PFSK-1 (cell line): ENCODE data around the gene CHMP4A.

Experiments
- FOXP2 ChIP-seq: optimal IDR thresholded peaks from 2 replicates; pipeline ENCODE3; 2011; ENCODE audit warnings: borderline replicate concordance, control low read depth, inconsistent platforms; ENCODE audit not compliant: insufficient read depth; ENCODE audit errors: extremely low read length, extremely low read depth
- POLR2AphosphoS5 ChIP-seq: IDR thresholded peaks from 2 replicates; pipeline ENCODE4 v1.6.1; 2012; ENCODE audit warnings: low read depth, mild to moderate bottlenecking, control low read depth, low read length, moderate library complexity
- SIN3A ChIP-seq: IDR thresholded peaks from 2 replicates; pipeline ENCODE4 v1.6.1; 2012; ENCODE audit warnings: mild to moderate bottlenecking, low read length, moderate library complexity, borderline replicate concordance; ENCODE audit not compliant: insufficient read depth
- TAF1 ChIP-seq: IDR thresholded peaks from 2 replicates; pipeline ENCODE4 v1.6.1; 2012; ENCODE audit warnings: low read length, control low read depth, borderline replicate concordance; ENCODE audit not compliant: insufficient read depth
- TF ChIP-seq, protein P1 (sequence below), 2 experiments: IDR thresholded peaks; 2 replicates each; pipeline versions ENCODE4 v1.6.1 to v1.8.0; 2011 to 2012; ENCODE audit warnings: low read depth in 2 of 2, low read length in 2 of 2, control low read depth in 1 of 2, inconsistent platforms in 1 of 2, mild to moderate bottlenecking in 1 of 2, moderate library complexity in 1 of 2; ENCODE audit not compliant: insufficient read depth in 1 of 2

The CHMP4A gene

DNA sequence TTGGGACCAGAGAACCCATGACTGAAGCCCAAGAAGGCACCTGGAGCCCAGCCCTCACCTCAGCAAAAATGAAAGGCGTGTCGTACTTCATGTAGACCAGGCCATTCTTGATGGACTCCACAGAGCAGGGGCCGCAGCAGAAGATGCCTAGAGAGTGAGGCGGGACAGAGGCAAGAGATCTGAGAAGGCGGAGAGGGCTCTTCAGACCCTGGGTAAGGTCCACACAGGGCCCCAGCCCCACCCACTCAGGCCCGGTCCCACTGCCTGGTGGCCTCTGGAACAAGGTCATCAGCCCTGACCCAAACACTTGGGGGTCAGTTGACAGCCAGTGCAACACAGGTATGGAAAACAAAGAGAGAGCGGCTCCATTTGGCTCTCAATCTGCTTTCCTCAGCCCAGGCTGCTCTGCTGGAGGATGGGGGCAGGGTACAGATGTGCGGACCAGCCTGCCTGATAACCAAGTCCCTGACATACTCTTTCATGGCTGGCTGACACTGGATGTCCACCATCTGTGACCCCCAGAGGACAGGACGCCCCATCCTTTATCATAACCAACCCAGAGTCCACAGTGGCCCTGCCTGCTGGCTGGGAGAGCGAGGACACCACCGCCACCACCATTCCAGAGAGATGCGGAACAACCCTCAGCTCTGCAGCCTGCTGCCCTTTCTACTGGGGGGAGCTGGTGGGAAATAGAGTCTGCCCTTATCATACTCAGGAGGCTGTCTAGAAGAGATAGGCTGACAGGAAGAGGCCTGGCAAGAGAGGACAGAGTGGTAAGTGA lies 42.8 kb upstream of the CHMP4A start:
- TF ChIP-seq FOXP2 (no peak), POLR2AphosphoS5 (no peak), SIN3A (no peak), TAF1 (no peak)
- TF ChIP-seq, protein P1, sequence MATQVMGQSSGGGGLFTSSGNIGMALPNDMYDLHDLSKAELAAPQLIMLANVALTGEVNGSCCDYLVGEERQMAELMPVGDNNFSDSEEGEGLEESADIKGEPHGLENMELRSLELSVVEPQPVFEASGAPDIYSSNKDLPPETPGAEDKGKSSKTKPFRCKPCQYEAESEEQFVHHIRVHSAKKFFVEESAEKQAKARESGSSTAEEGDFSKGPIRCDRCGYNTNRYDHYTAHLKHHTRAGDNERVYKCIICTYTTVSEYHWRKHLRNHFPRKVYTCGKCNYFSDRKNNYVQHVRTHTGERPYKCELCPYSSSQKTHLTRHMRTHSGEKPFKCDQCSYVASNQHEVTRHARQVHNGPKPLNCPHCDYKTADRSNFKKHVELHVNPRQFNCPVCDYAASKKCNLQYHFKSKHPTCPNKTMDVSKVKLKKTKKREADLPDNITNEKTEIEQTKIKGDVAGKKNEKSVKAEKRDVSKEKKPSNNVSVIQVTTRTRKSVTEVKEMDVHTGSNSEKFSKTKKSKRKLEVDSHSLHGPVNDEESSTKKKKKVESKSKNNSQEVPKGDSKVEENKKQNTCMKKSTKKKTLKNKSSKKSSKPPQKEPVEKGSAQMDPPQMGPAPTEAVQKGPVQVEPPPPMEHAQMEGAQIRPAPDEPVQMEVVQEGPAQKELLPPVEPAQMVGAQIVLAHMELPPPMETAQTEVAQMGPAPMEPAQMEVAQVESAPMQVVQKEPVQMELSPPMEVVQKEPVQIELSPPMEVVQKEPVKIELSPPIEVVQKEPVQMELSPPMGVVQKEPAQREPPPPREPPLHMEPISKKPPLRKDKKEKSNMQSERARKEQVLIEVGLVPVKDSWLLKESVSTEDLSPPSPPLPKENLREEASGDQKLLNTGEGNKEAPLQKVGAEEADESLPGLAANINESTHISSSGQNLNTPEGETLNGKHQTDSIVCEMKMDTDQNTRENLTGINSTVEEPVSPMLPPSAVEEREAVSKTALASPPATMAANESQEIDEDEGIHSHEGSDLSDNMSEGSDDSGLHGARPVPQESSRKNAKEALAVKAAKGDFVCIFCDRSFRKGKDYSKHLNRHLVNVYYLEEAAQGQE (IDR thresholded peaks at IDR 0.05; ENCODE audit: insufficient read depth in 1 of 2, low read depth in 2 of 2, low read length in 2 of 2), result no peak

DNA sequence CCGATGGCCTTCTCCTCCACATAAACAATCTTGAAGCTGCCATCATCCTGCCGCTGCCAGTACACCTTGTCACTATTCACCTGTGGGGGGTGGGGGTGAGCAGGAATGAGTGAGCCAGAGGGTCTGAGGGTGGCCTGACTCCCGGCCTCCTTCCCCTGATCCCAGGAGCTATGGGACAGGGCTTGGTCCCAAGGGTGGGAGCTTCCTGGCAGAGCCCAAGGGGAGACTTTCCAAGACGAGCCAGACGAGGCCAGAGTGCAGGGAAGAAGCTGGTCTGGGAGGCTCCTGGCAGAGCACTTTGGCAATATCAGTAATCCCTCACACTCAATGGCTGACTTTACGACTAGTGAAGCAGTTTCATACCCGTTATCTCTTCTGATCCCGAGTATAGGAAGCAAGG lies 42.1 kb upstream of the CHMP4A start:
- TF ChIP-seq SIN3A, result no peak
- no peak for TF ChIP-seq POLR2AphosphoS5
- TF ChIP-seq TAF1, result no peak
- TF ChIP-seq FOXP2, result no peak
- TF ChIP-seq, protein P1 (IDR thresholded peaks at IDR 0.05; ENCODE audit: insufficient read depth in 1 of 2, low read depth in 2 of 2, low read length in 2 of 2), result no peak

DNA sequence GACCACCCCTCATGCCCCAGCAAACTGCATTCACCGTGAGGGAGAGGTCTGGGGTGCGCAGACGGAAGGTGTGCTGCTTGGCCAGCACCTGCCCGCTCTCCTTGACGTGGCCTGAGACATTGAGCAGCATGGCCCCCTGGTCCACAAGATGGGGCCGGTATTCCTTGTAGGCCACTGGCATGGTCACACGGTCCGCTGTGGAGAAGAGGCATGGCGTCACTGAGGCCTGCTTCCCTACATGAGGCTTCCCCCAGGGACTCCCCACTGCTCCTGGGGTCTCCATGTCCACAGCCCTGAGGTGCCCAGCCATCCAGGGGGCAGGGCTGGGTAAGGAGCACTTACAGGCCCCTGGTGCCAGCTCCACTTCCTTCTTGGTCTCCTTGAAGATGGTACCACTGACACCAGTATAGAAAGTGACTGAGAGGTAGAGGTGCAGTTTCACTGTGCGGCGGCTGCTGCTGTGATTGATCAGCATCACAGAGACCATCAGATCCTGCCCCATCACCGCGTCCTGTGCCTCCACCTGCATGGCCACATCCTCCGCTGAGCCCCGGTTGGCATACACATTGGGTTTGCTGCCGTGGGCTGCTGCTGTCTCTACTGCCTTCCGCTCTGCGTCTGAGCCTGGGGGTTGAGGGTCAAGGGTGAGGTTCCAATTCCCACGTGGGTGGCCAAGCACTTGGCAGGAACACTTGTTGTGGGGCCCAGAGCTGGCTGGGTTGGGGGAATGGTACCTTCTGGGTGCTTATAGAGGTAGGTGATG lies 41.5 kb upstream of the CHMP4A start:
- TF ChIP-seq TAF1 (no peak), FOXP2 (no peak), SIN3A (no peak), POLR2AphosphoS5 (no peak)
- TF ChIP-seq, protein P1 (IDR thresholded peaks at IDR 0.05; ENCODE audit: insufficient read depth in 1 of 2, low read depth in 2 of 2, low read length in 2 of 2), result no peak

DNA sequence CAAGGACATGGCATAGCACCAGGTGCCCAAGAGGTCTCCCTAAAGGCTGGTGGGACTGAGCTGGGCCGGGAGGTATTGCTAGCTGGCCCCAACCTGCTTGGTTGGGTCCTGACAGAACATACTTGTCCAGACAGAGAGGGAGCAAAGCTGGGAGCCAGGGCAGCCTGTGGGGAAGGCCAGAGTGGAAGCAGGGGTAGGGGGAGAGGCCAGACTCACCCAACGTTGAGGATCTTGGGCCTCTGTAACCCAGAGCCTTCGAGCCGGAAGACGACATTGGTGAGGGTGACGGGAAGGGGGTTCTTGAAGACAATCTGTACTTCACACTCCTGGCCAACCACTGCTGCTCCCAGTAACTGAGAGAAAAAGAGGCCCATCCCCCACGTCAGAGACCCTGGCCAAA lies 40.6 kb upstream of the CHMP4A start:
- TF ChIP-seq SIN3A (no peak), TAF1 (no peak), POLR2AphosphoS5 (no peak), FOXP2 (no peak)
- TF ChIP-seq, protein P1 (IDR thresholded peaks at IDR 0.05; ENCODE audit: insufficient read depth in 1 of 2, low read depth in 2 of 2, low read length in 2 of 2), result no peak
